NCI-H510A (cell line): ENCODE results near the gene APBB2.

Source experiments
- DNase-seq: peaks from one replicate; lab custom pipeline; 2025; lab: John Stamatoyannopoulos, UW

Gene APBB2

DNA sequence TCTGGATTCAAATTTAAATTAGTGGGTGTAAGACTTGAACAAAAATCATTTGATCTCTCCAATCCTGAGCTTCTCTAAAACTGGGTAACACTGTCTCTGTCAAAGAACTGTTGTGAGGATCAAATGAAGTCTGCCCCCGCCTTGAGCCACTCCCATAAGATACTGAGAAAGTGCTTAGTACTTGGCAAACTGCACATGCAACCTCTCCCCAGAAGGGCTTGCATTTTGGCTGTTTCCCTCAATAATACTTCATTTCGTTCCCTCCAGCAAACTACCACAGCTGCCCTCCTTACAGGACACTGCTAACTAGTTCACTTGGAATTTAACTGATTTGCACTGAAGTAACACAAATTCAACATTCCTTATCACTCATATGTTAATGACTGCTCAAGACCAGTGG, 79.8 kb downstream of the APBB2 start:
- no peak for DNase-seq

DNA sequence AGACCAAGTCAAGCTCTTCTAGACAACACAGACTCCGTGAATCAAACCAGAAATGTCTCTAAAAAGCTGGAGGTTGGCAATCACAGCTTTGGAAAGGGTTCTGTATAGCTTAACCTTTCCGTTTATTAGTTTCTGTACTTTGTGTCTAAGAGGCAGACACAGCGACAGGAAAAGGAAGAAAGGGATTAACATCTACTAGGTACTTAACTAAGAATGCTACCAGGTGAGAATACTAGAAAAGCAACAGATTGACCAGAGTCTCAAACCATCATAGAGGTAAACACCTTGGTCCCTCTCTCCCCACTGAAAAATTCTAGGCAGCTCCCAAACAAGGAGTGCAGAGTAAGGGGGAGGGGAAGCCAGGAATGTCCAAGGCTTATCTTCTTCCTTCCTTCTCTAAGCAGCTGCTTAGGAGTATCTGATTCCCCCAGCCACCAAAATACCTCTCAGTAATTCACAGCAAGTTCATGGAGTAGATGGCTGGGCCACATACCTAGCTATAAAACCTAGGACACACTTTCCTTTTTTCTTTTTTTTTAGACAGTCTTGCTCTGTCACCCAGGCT, 80.8 kb downstream of the APBB2 start:
- no peak for DNase-seq

DNA sequence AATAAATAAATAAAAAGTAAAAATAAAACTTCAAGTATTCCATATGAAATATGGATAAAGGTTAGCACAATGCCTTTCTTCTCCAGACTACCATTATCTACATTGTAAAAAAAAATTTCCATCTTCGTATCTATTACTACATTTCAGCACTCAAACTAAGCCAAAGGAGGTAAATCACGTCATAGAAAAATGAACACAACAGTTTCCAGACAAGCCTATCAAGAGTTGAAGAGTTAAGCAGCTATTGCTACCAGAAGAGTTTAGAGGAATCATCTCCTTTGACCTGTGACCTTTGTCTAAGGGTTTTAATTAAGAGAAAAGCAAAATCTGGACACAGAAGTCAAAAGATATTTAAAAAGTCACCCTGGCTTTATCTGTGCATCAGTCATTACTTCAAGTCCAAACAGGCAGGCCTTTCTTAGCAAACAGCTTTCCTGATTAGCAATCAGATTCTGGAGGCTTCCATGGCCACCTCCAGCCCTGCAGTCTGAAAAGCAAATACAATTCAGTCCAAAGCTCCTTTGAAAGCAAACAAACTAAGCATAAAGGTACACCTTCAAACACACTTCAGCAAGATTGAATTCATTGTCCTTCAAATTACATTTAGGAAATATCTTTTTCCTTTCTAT, 82.2 kb downstream of the APBB2 start:
- DNase-seq, result no peak

DNA sequence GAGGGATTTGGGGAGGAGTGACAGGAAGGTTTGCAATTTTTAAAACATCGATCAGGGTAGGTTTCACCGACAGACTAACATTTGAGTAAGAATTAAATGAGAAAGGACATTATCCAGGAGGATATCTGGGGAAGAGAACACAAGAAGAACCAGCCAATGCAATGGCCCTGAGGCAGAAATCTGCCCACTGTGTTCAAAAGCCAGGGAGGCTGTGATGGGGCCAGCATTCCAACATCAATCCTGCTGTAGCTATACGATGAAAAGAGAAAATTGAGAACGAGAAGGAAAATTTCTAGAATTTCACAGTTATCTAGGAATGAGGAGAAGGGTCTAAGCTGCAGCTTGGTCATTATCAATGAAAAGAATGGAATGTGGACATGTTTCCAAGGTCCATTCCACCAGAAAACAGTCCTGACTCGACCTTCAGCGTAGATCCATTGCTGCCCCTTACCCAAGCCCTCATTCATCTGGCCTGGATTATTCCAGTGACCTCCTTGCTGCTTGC, 84.4 kb downstream of the APBB2 start:
- no peak for DNase-seq

DNA sequence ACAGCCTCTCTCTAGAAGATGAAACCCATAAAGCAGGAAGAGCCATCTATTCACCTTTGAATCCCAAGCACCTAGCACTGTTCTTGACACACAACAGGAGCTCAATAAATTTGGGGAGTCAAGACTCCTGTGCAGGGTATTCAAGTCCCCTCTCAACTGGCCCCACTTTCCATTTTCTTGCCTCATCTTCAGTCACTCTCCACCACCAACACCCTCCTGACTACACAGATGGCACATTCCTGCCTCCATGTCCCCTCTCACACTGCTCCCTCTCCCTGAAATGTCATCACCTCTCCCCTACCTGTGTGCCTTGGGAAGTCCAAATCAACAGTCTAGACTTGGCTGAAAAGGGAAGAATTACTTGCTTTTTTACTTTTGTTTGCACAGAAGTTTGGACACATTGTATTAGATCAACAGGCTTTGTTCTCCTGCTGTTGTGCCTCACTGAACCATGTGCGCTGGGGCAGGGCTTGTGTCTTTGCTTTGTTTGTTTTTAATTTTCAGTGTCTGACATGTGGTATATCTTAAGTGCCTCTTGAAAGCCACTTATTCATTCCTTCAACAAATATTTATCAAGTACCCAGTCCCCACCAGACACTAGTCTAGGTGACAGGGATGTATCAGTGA, 85.1 kb downstream of the APBB2 start:
- peak; percentile 56 for DNase-seq

DNA sequence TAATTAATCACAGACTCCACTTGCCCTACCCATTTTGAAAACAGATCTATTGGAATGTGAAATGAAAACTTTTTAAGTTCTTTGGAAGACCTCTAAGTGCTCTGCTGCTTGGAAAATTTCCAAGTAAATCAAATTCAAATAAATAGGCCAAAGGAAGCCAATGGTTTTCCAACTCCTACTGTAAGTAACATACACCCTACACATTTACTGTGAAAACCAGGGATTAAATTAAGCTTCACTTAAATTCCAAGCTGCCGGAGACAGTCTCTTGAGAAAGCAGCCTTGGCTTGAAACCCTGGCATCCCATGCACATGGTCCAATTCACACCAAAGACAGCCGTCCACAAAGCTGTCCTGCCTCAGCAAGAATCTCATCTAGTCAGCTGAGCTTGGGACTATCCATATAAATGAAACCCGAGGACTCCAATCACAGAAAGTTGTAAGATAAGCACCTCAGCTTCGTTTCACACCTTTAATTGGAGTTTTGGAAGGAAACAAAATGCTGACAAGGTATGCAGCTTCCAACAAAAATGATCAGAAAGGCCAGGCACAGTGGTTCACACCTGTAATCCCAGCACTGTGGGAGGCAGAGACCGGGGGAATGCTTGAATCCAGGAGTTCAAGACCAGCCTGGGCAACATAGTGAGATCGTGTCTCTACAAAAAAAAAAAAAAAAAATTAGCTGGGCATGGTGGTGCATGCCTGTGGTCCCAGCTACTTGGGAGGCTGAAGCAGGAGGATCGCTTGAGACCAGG, 88.6 kb downstream of the APBB2 start:
- no peak for DNase-seq

DNA sequence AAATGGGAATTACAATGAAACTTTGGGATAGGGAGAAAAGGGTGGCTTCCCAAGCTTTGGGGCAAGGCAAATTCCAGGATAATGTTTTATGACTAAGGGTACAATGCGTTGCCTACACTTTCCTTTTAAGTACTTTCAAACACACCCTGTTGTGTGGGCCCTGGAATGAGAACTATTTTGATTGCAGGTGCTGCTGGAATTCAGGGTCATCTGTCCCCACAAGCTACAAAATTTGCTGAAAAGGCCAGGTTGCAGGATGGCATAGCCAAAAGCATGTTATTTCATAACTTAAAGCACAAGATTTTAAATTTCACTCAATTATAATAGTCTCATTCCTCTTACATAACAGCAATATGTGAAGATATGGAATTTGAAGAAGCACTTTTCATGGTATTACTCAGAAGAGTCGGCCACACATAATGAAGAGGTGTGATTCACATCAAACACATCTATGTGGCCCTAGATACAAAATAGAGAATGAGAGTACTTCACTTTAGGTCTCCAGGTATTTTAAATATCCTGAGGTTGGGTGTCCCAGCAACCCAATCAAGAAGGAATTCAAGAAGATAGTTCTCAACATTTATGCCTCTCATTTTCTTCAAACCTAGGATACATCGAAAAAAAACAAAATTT, 89.3 kb downstream of the APBB2 start:
- no peak for DNase-seq

DNA sequence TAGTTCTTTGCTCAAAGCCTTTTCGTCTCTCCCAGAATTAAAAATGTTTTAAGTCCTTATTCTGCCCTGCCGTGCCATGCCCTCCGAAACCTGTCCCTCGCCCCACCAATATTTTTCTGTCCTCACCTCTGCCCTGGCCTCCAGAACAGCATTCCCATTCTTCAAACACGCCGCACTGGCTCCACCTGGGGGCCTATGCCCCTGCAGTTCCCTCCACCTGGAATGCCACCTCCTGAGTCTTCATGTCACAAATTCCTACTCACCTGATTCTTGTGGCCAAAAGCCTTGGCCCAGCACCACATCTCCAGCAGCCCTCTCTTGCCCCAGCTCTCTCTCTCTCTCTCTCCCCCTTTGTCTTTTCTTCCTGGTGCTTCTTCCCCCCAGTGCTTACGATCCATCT, 91.6 kb downstream of the APBB2 start:
- no peak for DNase-seq

DNA sequence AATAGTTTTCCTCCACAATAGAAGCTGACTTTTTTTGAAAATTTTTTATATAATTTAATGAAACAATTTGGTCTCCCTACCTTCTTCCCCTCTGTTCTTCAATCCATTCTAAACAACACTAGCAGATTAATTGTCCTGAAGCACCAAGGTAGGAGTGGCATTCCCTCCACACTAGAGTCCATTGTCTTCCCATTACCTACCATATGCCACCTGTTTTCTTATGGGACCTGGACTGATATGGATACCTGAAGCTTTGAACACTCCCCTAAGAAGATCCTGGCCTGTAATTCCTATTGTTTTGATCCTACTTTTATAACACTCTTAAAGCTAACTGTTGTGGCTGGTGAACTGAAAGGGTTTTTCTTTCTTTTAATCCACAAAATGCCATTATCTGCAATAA, 92.0 kb downstream of the APBB2 start:
- no peak for DNase-seq

DNA sequence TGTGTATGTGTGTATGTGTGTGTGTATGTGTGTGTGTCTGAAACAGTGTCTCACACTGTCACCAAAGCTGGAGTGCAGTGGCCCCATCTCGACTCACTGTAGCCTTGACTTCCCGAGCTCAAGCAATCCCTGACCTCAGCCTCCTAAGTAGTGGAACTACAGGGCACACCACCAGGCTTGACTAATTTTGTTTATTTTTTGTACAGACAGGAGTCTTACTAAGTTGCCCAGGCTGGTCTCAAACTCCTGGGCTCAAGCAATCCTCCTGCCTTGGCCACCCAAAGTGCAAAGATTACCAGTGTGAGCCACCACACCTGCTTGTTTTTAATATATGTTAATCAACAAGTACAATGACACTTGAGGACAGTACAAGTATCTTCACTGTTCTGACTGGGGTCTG, 92.4 kb downstream of the APBB2 start:
- no peak for DNase-seq

DNA sequence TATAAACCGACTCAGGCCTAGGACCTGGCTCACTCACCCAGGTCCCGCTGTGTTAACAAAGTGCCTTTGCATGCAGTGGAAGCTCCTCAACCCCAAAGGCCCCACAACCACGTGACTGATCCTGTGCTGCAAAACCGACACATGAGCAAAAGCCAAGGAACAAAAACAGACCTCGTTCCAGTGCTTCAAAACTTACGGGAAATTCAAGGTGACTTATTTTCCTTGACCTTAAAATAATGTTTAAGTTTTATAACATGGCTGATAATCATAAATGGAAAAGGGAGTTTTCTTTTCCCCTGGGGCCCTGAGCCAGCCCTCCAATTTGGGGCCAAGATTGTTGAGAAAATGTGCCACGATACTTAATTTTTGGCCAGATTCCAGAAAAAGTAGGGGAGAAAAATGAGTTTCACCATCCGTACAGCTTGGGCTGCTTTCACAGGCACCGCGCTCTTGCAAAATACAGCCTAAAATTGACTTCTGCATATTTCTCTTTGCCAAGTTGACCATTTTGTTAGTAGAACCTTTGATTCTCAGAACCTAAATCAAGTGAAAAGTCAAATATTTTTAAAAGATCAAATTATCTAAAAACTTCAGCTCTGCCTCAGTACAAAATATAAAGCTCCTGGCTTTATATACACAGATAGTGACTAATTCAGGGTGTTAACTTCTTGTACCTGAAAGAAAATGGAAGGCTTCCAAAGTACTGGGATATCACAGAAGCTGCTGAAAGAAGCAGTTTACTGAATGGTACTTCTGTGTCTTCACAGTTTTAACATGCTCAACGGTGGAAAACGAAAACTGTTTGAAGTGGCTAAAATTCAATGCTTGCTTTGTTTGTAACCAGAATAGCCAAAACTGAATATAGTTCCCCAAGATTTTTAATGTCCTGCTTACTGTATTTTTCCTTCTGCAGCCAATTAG, 93.8 kb downstream of the APBB2 start:
- DNase-seq, result no peak

DNA sequence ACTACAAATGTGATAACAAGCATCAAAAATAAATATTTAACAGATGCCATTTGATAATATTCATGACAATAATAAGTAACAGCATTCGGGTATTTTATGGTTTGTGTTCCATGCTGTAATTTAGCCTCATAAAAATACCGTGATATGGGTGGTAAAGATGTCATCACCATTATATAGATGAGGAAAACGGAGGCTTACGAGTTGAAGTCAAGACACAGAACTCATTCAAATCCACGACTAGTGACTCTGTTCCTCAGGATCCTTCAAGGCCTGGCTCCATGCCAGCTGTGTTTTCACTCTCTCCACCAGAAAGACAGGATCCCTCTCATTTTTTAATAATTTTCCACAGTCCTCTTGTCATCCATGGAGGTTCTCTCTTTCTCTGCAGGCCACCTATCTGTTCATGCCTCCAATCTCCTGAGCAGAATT, 94.5 kb downstream of the APBB2 start:
- no peak for DNase-seq

DNA sequence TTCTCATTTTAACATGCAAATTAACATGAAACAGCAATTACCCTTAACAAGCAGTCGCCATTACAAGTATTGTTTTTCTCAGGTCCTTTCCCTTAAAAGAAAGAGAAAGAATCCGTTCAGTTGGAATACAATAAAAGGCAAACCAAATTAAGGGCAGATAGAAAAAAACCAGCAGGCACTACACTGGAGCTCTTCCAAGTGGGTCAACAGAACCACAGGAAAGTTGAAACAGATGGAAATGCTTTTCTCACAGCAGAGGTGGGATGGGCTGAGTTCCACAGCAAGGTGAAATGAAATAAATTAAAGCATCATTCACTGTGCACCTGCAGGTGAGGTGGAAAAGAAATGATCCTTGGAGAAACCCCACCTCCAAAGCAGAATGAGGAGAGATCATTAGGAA, 102.6 kb downstream of the APBB2 start:
- DNase-seq, result no peak

DNA sequence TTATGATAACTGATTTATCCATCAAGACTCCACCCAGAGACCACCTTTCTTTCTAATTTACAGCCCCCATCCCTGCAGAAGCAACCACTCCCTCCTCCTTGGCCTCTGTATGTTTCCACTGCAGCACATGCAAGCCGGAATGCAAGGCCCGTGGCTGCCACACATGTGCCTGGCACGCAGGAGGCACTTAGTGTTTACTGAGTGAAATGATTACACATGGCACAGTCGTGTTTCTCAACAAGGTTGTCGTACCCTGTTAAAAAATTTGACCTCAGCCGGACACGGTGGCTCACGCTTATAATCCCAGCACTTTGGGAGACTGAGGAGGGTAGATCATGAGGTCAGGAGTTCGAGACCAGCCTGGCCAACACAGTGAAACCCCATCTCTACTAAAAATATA, 104.3 kb downstream of the APBB2 start:
- DNase-seq, result no peak

DNA sequence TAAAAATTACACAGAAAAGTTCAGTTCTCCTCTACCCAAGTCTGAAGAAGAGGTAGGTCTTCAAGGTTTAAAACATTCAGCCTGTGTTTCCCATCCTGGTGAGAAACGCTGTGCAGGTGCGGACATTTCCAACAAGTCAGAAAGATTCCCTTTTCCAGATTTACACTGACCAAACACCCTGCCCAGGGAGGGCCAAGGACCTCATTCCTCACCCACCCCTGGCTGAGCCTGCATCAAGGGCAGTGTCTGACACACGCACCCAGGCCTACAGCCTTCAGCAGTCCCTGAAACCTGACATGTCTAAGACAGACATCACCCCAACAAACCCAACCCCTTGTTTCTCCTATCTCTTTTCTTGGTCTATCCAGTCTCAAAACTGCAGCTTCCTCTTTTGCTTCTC, 105.9 kb downstream of the APBB2 start:
- no peak for DNase-seq

DNA sequence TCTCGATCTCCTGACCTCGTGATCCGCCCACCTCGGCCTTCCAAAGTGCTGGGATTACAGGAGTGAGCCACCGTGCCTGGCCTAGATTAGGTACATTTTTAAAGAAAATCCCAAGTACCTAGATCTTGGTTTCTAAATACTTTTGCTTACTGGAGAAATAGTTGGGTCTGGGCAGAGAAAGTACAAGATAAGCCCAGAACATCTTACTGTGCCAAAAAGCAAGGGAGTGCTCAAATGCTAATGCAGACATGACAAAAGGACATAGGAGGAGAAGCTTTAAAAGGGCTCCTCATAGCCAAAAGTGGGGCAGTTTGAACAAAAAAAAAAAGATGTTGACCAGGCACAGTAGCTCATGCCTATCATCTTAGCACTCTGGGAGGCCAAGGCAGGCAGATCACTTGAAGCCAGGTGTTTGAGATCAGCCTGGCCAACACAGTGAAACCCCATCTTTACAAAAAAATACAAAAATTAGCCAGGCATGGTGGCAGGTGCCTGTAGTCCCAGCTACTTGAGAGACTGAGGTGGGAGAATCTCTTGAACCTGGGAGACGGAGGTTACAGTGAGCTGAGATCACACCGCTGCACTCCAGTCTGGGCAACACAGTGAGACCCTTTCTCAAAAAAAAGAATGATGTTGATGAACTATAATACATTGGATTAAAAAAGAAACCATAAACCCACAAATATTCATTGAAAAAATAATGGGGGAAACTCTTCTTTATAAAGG, 107.5 kb downstream of the APBB2 start:
- DNase-seq, result no peak

DNA sequence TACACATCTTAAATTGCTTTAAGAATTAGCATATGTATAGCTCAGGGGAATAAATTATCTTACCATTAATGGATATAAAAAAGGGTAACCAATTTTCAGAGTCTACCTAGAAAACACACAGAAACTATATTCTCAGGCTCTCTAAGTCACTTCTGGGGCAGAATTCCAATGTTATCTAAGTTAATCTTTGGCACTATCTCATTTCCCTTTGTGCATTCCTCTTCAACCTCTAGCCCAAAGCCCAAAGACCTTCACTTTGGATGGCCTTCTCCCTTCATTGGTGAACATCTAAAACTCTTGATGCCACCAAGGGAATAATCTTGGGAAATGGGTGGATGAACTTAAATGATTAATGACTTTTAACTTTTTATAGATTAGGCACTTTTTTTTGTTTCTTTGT, 108.3 kb downstream of the APBB2 start:
- no peak for DNase-seq

DNA sequence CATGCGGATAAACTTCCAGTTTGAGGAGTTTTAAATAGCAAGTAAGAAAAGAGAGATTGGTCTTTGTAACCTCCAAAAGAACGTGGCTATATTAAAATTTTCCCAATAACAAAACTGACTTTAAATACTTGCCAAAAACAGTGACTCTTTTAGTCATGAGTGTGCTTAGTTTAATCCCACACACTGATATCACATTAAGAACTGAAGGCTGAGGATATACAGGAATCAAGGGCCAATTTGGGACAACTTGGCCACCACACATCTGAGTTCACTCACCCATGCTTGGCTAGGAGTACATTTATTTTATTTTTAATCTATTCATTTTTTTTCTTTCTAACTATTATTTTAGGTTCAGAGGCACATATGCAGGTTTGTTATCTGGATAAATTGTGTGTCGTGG, 110.2 kb downstream of the APBB2 start:
- DNase-seq, result no peak

DNA sequence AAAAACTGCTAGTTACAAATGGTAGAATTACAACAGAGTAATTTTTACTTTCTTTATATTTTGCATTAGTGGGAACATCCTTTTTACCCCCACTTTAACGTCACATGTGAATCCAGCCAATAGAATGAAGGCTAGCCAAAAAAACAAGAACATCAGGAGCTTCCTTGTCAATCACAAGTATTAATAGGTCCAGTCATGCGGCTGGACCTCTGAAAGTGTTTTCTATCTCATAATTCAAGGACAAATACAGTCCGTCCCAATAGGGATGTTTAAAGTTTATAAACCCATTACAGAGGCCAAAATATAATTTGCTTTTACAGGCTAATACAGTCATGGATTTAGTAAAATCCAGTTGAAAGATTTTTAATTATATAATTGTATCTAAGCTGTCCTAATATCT, 110.7 kb downstream of the APBB2 start:
- no peak for DNase-seq

DNA sequence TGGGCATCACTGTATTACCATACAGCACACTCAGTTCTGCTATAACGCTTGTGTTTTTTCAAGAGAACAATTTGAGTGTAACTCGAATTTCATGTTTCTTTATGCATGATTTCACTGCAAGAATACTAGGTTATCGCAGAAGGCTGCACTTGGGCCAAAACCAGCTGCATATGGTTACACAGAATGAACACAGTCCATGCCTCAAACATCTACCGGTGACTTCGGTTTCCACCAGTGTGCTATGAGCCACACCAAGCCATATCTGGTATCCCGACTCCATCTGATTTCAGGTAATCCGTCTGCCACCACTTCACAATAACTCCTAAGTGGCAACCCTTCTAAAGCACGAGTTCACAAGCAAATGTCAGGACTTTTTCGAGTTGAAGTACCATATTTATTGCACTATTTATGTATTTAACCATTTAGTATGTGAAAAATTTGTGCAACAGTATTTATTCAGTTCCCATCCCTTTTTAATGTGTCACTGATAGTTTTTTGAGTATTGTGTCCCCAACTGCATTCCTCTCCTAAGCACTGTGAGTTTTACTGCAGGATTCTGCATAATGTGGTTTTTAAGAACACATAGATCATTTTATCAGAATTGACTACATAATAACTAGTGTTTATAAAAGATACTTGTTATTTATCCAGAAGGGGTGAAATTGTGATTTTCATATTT, 111.8 kb downstream of the APBB2 start:
- DNase-seq, result no peak
